HG02852 (cell line): ENCODE data around the gene PSME3IP1.

Experiments used
- ATAC-seq: cut with Tn5 transposase; IDR thresholded peaks from one replicate; pipeline ENCODE4 v1.9.1; 2021; ENCODE audit warnings: mild to moderate bottlenecking, moderate library complexity; ENCODE audit not compliant: unreplicated experiment

The PSME3IP1 gene

GRCh38 chr16:57145046-57146021 is 40.5 kb downstream of the PSME3IP1 start:
- ATAC-seq: no peak

GRCh38 chr16:57144027-57144426 is 41.8 kb downstream of the PSME3IP1 start:
- no peak for ATAC-seq

DNA sequence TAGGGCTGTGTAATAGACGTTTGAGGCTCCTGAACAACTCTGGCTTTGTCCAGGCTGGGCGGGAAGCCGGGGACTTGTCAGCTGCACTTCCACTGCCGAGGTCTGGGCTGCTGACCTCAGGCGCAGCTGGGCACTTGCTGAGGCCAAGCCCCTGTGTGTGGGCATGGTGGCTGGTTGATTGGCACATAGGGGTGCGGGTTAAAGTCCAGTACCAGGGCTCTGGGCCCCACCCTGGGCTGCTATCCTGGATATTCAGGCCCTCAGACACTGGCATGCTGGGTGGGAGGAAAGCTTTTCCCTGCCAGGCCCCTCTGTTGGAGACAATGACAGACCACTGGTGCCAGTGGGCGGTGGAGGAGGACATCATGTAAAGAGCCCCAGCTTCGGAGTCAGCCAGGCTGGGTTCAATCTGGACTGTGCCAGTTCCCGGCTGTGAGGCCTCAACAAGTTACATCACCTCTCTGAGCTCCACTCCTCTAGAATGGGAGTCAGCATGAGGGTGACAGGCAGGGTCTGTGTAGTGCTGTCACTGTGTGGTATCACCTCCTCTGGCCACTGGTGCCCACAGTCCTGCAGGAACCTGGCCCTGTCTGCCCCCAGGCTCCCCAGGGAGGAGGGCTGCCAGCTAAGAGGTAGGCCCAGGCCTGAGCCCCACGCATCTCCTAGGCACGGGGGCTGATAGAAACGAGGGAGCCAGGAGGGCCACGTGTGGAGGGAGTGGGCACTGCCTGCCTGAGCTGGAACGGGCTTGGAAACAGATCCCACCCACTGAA is 42.5 kb downstream of the PSME3IP1 start:
- no peak for ATAC-seq

- no peak for ATAC-seq
Observed at GRCh38 chr16:57141822-57142631, 43.8 kb downstream of the PSME3IP1 start.

DNA sequence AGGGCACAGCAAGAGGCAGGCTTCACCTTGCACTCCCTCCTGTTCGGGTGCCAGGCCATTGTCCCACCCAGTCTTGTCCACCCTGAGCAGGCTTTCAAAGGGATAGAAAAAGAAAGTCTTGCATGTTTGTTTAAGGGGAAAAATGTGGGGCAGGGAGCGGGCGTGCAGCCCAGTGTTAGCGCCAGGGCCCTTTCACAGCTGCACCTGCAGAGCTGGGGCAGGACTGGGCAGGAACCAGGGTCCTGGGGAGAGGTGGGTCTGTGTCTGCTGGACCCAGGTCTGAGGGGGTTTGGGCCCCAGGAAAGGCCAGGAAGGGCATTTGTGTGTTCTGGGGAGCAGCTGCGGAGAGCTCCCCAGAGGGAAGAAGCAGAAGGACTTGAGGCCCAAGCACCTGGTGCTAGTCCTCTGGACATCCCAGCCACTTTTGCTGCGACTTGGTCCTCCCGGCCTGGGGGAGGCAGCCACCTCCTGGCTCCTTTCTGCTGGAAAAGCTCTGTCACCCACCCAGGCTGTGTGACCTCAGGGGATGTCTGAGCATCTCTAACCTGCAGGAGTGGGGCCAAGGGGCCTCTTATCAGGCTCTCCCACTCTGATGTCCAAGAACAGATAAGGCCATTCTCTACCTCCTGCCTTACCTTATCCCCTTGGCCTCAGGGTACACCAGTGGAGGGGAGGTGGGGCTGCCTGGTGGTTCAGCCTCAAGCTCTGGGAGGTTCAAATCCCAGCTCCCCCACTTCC is 44.7 kb downstream of the PSME3IP1 start:
- ATAC-seq: no peak

- ATAC-seq: no peak
Observed at GRCh38 chr16:57138281-57138935, 47.4 kb downstream of the PSME3IP1 start.

DNA sequence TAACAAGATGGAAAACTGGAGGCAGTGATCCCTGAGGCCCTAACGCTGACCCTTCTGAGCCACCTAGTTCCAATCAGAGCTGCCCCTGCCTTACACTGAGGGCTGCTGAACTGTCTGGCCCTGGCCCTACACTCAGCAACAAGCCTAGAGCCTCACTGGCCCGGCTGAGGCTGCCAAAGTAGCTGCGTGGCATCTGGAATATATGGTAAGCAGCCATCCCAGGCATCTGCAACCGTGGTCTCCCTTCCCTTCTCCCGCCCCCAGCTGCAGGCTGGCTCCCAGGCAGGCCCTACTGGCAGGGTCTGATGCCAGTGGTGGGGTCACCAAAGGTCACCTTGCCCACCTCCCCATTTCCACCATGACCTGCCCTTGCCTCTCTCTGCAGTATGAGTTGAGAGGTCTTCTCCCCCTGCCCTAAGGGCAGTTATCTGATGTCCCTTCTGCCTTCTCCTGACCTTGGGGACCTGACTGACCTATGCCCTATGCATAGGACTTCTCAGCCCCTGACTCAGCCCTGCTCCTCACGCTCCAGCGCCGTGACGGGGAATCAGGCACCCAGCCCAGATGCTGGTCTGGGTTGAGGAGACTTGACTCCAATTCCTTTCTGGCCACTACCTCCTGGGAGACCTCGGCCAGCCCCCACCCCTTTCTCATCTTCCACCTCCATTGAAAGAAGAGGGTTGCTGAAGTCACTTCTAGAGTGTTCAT is 48.1 kb downstream of the PSME3IP1 start:
- no peak for ATAC-seq

GRCh38 chr16:57137043-57137442 is 48.8 kb downstream of the PSME3IP1 start:
- no peak for ATAC-seq

DNA sequence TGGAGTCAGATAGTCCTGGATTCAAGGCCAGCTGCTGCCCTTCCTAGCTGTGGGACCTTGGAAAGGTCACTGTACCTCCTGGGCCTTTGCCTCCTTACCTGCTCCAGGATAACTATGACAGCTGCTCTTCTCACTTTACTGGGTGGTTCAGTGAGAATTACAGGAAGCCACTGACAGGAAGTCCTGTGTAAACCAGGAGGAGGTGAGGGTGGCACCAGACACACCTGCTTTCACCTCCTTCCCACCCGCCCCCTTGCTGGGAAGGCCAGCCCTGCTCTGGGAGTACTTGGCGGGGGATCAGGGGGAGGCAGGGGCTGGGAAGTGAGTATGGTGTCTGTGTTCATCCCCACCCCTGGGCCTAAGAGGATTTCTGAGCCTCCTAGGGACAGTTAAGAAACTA is 50.9 kb downstream of the PSME3IP1 start:
- no peak for ATAC-seq

GRCh38 chr16:57133886-57134285 is 52.0 kb downstream of the PSME3IP1 start:
- ATAC-seq: no peak

- no peak for ATAC-seq
Observed at GRCh38 chr16:57133031-57133430, 52.8 kb downstream of the PSME3IP1 start.

DNA sequence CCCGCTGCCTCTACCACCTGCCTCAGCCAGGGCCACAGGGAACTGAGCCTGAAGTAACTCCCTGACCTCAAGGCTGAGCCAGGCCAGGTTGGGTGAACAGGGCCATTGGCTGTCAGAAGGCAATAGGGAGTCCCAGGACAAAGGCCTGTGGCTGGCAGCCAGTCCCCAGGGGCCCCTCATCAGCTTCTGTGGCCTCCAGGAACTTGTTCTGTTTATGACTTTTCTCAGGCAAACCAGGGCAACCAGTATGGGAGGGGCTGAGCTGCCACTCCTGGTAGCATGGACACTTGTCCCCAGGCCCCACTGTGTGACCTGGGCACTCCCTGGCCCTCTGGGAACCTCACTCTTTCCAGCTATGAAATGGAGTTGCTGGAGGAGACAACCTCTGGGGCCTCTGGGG is 53.4 kb downstream of the PSME3IP1 start:
- ATAC-seq: no peak

DNA sequence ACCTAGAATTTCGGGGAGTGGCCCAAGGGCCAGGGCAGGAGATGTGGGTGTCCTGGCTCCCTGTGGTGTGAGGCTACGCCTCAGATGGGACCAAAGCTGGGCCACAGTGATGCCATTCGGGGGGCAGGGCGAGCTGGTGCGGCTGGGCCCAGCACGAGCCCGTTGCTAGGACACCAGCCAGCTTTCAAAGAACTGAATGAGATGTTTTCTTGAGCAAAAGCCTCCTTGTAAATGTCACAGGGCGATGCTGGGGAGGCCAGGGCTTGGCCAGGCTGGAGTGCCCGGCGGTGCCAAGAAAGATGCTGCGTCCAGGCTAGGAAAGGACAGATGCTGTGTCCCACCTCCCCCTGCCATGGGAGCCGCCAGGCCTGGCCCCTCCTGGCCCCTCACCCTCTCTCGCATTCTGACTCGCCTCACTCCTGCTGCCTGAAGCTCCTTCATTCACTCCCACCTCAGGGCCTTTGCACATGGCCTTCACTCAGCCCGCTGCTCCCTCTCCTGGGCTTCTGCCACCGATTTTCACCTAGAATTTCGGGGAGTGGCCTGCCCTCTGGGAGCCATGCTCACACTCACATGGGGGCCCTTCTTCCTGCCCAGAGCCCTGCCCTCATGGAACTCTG is 54.4 kb downstream of the PSME3IP1 start:
- no peak for ATAC-seq

GRCh38 chr16:57130950-57131321 is 54.9 kb downstream of the PSME3IP1 start:
- no peak for ATAC-seq

DNA sequence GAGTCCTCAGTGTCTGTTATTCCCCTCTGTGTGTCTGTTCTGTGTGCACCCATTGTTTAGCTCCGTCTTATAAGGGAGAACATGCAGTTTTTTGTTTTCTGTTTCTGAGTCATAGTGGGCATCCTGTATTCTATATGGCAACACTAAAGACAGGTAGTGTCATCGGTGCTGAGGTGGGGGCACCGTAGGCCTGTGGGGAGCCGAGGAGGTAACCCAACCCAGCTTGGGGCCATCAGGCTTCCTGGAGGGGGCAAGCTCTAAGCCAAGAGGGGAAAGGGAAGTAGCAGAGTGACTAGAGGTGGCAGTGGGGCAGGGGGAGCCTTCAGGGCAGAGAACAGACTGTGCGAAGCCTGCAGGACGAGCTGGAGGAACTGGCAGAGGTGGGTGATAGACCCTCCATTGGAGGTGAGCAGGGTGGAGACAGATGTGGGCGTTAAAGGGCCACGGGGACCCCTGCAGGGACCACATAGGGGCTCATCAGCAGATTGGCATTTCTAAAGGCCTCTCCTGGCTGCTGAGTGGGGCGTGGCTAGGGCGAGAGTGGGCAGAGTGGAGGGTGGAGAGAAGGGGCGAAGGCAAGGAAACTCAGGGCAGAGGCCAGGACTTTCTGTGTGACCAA is 57.0 kb downstream of the PSME3IP1 start:
- no peak for ATAC-seq

- ATAC-seq: no peak
Observed at GRCh38 chr16:57127836-57128235, 58.0 kb downstream of the PSME3IP1 start.

GRCh38 chr16:57127037-57127763 is 58.6 kb downstream of the PSME3IP1 start:
- ATAC-seq: peak; percentile 43

- ATAC-seq: no peak
Observed at GRCh38 chr16:57126411-57126810, 59.4 kb downstream of the PSME3IP1 start.
